ENCODE results near the gene CIAO2A.

CIAO2A gene

DNA sequence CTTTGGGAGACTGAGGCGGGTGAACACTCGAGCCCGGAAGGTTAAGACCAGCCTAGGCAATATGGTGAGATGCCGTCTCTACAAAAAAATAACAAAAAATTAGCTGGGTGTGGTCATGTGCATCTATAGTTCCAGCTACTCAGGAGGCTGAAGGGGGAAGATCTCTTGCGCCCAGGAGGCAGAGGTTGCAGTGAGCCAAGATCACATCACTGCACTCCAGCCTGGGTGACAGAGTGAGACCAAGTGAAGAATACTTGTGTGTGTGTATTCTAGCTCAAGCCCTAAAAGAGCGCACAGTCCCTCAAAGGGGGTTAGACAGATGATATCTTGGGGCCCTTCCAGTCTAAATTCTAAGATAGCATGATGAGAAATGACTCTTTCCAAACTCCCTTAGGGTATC, 71.1 kb downstream of the CIAO2A start:
- peaks cover 20% of the 10 kb centered on the region for H3K36me3 Mint-ChIP-seq
- H3K4me3 Mint-ChIP-seq, result no peak overlapping the region
- no peak for ATAC-seq
- no peaks in the 10 kb centered on the region for H3K27me3 Mint-ChIP-seq
- H3K4me1 Mint-ChIP-seq, result peaks cover 6% of the 10 kb centered on the region
- no peak overlapping the region for H3K27ac Mint-ChIP-seq
- no peaks in the 10 kb centered on the region for H3K9me3 Mint-ChIP-seq

All from stimulated activated memory B cell treated with anti-CD40 and anti-IgM and Interleukin-4, amounts not matched to agents 10 μg/mL and 1 μg/mL and 100 μg/mL, for 72 hours (primary cell).